ENCODE measurements around the gene HPCAL4.

Gene HPCAL4

DNA sequence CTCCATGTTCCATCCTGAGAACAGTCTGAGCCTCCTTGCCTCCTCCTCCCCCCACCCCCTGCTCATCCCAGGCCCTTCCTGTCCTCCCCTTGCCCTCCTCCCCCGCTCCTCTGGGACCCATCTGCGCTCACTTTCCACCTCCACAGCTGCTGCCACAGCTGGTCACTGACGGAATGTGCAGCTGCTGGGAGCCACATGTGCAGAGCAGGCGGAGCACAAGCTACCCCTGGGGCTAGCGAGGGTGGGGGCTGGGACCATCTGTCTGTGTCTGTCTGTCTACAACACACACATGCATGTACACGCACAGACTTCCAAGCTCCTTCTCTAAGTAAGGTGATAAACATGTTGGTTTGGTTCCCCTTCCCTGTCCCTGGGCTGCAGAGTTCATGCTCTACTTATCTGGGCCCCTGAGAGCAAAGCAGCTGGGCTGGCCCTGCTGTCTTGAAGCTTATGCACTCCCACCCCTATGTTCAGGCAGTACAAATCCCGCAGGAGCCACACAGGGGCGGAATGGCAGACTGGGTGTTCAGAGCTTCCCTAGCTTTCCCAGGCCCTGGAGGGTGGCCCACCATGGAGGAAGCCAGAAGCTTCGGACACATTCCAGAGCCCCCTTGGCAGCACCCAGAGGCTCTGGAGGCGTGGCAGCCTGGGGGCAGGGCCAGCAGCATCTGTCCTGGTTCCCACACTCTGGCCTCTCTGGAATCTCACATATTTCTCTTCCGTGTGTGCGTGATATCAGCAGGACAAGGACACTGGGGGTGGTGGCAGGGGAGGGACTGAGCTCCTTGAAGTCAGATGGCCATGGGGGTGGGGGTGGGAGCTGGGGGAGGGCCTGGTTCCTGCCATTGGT lies 44.8 kb downstream of the HPCAL4 start:
- no peak for DNase-seq

DNA sequence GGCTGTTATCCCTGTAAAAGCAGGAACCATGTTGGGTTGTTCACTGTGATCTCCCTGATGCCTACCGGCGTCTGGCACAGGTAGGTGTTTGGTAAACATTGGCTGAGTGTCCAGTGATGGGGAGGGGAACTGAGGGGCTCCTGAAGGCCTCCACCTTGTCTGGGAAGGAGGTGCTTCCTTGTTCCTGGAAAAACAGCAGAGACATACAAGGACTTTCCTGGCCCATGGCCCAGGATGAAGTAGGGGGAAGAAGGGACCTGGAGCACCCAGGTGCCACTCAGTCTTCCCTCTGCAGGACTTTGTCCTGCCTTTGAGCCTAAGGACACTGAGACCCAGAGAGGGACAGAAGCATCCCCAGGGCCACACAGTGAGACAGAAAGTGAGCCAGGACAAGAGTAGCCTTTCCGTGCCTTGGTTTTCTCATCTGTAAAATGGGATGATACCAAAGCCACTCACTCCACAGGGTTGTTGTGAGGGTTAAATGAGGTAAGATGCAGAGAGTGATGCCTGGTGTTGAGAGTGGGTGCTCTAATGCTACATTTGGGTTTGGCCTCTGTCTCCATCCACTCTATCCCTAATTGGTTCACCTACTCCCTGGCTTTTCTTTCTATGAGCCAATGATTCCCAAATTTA lies 45.7 kb downstream of the HPCAL4 start:
- DNase-seq: no peak

GRCh38 chr1:39643705-39644104 lies 47.5 kb downstream of the HPCAL4 start:
- DNase-seq: no peak

- DNase-seq: no peak
These were observed 48.4 kb downstream of the HPCAL4 start for GRCh38 chr1:39642796-39643195.

GRCh38 chr1:39640861-39641260 lies 50.4 kb downstream of the HPCAL4 start:
- DNase-seq: no peak

GRCh38 chr1:39639305-39640130 lies 51.7 kb downstream of the HPCAL4 start, which contains the start of gene HEYL:
HEYL (minus strand) TSS chr1:39639643; CDS start chr1:39639625, 18 bp downstream.
- DNase-seq: peak; percentile 34

GRCh38 chr1:39638965-39639304 lies 52.3 kb downstream of the HPCAL4 start:
- DNase-seq: no peak

- no peak for DNase-seq
These were observed 53.9 kb downstream of the HPCAL4 start for GRCh38 chr1:39637361-39637760.

GRCh38 chr1:39635871-39636210 lies 55.4 kb downstream of the HPCAL4 start:
- DNase-seq: no peak

- DNase-seq: no peak
These were observed 55.9 kb downstream of the HPCAL4 start for GRCh38 chr1:39635205-39635870.

DNA sequence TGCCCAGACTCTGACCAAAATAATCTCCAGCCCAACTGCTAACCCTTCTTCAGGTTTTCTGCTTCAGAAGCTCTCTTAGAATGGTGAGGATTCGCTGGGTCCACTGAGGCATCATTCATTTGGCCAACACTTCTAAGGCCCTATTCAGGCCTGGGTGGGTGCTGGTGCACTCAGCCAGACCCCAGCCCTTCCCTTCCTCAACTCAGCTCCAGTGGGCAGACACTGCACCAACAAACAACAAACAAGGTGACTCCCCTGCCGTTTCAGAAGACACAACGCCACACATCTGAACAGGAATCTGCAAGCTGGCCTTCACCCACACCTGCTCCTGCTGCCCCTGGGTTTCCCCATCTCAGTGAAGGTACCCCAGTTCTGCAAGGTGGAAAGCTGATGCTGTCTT lies 57.8 kb downstream of the HPCAL4 start:
- DNase-seq: no peak

- no peak for DNase-seq
These were observed 58.4 kb downstream of the HPCAL4 start for GRCh38 chr1:39632682-39633417.

DNA sequence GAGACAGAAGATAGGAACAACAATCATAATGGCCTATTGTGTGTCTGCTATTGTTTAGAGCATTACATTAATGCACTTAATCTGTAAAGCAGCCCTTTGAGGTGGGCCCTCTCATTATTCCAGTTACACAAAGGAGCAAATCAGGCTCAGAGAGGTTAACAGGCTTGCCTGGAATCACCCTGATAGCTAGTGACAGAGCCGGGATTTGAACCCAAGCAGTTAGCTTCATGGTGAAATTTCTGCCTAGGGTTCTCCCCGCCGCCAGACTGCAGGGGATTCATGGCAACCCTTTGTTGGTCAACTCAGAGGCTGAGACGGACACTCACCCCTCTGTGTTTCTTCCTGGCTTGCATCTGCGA lies 58.9 kb downstream of the HPCAL4 start:
- DNase-seq: no peak

DNA sequence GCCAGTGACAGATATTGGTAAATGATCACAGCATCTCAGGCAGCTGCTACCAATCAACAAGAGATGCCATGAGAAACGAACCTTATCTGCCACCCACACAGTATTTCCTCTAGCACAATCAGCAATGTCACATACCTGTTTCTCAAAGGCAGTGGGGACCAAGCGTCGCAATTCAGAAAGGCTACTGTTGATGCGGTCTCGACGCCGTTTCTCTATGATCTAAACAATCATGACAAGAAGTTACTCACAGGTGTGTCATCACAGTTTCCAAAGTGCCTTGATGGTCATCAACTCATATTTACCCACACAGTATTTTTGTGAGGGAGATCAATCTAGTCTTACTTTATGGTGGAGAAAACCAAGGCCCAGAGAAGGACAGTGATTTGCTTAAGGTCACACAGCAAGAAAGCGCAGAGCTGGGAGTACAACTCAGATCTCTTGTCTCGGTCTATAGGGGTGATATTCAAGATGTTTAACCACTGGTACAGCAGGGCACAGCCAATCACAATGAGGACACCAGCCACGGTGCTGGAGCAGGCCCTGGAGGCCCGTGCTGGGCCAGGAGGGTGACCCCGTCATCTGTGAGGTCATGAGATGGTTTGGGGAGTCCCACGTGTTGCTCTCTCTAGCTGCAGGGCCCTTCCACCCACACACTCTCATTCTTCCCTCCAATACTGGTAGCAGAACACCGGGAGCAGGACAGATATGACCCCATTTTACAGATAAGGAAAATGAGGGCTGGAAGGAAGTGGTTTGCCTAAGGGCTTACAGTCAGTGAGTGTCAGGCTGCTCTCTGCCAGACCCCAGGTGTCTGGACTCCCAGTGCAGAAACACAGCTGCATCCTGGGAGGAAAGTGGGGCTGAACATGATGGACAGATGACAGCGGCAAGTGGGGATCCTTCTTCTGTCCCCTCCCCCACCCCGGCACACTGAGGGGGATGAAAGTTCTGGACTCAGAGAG lies 59.6 kb downstream of the HPCAL4 start:
- DNase-seq: no peak

DNA sequence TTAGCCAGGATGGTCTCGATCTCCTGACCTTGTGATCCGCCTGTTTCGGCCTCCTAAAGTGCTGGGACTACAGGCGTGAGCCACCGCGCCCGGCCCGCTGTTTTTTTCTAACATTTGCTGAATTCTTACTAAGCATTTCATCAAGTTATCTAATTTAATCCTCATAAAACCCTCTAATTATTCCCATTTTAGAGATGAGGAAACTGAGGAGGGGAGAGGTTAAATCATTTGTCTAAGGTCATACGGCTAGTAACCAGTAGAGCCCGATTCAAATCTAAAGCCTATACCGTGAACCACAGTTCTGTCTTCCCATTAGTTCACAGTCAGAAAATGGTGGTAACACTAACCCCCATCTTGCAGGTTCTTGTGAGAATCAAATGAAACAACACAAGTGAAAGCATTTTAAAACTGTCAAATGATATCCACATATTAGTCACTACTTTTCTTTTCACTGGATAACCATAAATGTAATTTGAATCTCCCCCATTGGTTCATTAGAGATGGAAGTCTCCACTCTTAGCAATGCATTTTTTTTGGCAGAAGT lies 62.4 kb downstream of the HPCAL4 start:
- DNase-seq: no peak

Data from central memory CD4-positive, alpha-beta T cell (primary cell).